ENCODE measurements around the gene OR2T27.

OR2T27 gene

GRCh38 chr1:248613742-248614141 is 41.6 kb downstream of the OR2T27 start:
- no peaks in the 10 kb centered on the region for H3F3A ChIP-seq (ENCODE audit: control insufficient read depth, insufficient read depth)
- H3K4me2 ChIP-seq (ENCODE audit: low read length), result no peak overlapping the region
- H3K36me3 ChIP-seq (ENCODE audit: control insufficient read depth, low read length), result no peaks in the 10 kb centered on the region
- TF ChIP-seq EZH2phosphoT487 (IDR thresholded peaks at IDR 0.05; ENCODE audit: borderline replicate concordance, low read length) (no peak), CTCF (IDR thresholded peaks at IDR 0.05; ENCODE audit: low read depth, low read length, poor library complexity, severe bottlenecking) (no peak)
- H3K79me2 ChIP-seq (ENCODE audit: control insufficient read depth, low read length), result no peaks in the 10 kb centered on the region
- H3K9me2 ChIP-seq (replicated peaks; ENCODE audit: control insufficient read depth, low read length), result no peaks in the 10 kb centered on the region
- no peaks in the 10 kb centered on the region for H4K20me1 ChIP-seq (ENCODE audit: control insufficient read depth, insufficient read depth, low read depth, low read length)
- no peaks in the 10 kb centered on the region for H3K9me3 ChIP-seq (ENCODE audit: control insufficient read depth, insufficient read depth, low read length)
- no peak overlapping the region for H3K4me3 ChIP-seq (ENCODE audit: low read length)
- no peak overlapping the region for H3K27ac ChIP-seq (ENCODE audit: low read depth, low read length)
- H3K4me1 ChIP-seq (ENCODE audit: control insufficient read depth, low read length), result no peaks in the 10 kb centered on the region
- peaks cover 5% of the 10 kb centered on the region; the same call in 1 of the 2 replicates for H3K27me3 ChIP-seq (ENCODE audit: control insufficient read depth, low read length)

GRCh38 chr1:248611883-248612414 is 43.4 kb downstream of the OR2T27 start:
- no peak for TF ChIP-seq EZH2phosphoT487 (IDR thresholded peaks at IDR 0.05; ENCODE audit: borderline replicate concordance, low read length)
- TF ChIP-seq CTCF (IDR thresholded peaks at IDR 0.05; ENCODE audit: low read depth, low read length, poor library complexity, severe bottlenecking), result no peak
- Histone ChIP-seq H3K79me2 (ENCODE audit: control insufficient read depth, low read length) (no peaks in the 10 kb centered on the region), H3K9me2 (replicated peaks; ENCODE audit: control insufficient read depth, low read length) (no peaks in the 10 kb centered on the region), H3K9me3 (ENCODE audit: control insufficient read depth, insufficient read depth, low read length) (no peaks in the 10 kb centered on the region), H3K36me3 (ENCODE audit: control insufficient read depth, low read length) (no peaks in the 10 kb centered on the region), H3K4me1 (ENCODE audit: control insufficient read depth, low read length) (no peaks in the 10 kb centered on the region), H3K4me3 (ENCODE audit: low read length) (no peak overlapping the region), H3K4me2 (ENCODE audit: low read length) (no peak overlapping the region), H4K20me1 (ENCODE audit: control insufficient read depth, insufficient read depth, low read depth, low read length) (no peaks in the 10 kb centered on the region), H3F3A (ENCODE audit: control insufficient read depth, insufficient read depth) (no peaks in the 10 kb centered on the region), H3K27ac (ENCODE audit: low read depth, low read length) (no peak overlapping the region), H3K27me3 (ENCODE audit: control insufficient read depth, low read length) (peaks cover 5% of the 10 kb centered on the region; the same call in 1 of the 2 replicates)

GRCh38 chr1:248610301-248610700 is 45.0 kb downstream of the OR2T27 start:
- Histone ChIP-seq H3K36me3 (ENCODE audit: control insufficient read depth, low read length) (no peaks in the 10 kb centered on the region), H3K27me3 (ENCODE audit: control insufficient read depth, low read length) (peaks cover 5% of the 10 kb centered on the region; the same call in 1 of the 2 replicates), H3K9me3 (ENCODE audit: control insufficient read depth, insufficient read depth, low read length) (no peaks in the 10 kb centered on the region), H3K4me2 (ENCODE audit: low read length) (no peak overlapping the region), H3F3A (ENCODE audit: control insufficient read depth, insufficient read depth) (no peaks in the 10 kb centered on the region), H3K79me2 (ENCODE audit: control insufficient read depth, low read length) (no peaks in the 10 kb centered on the region), H3K27ac (ENCODE audit: low read depth, low read length) (no peak overlapping the region), H4K20me1 (ENCODE audit: control insufficient read depth, insufficient read depth, low read depth, low read length) (no peaks in the 10 kb centered on the region), H3K4me3 (ENCODE audit: low read length) (no peak overlapping the region), H3K9me2 (replicated peaks; ENCODE audit: control insufficient read depth, low read length) (no peaks in the 10 kb centered on the region), H3K4me1 (ENCODE audit: control insufficient read depth, low read length) (no peaks in the 10 kb centered on the region)
- TF ChIP-seq EZH2phosphoT487 (IDR thresholded peaks at IDR 0.05; ENCODE audit: borderline replicate concordance, low read length) (no peak), CTCF (IDR thresholded peaks at IDR 0.05; ENCODE audit: low read depth, low read length, poor library complexity, severe bottlenecking) (no peak)
